HepG2 (cell line): Measurements from ENCODE around the gene CHN2. TPM values are rescaled to one million over a fixed set of nuclear protein-coding genes. Genes with fewer than 3 reads are reported as not detected.

ENCODE experiments used
- ATF3 ChIP-seq: sonication (generic); formaldehyde crosslinking; IDR thresholded peaks from 2 replicates; pipeline ENCODE4 v1.4.0; 2020; ENCODE audit warnings: missing genetic modification reagents
- DR1 ChIP-seq: sonication (generic); formaldehyde crosslinking; IDR thresholded peaks from 2 replicates; pipeline ENCODE4 v1.8.0; 2021; ENCODE audit warnings: mild to moderate bottlenecking, missing genetic modification reagents, inconsistent platforms
- ETV5 ChIP-seq: IDR thresholded peaks from 2 replicates; pipeline ENCODE4 v1.6.1; 2018; ENCODE audit warnings: missing biosample characterization, missing genetic modification reagents, inconsistent platforms, borderline replicate concordance
- FOXJ3 ChIP-seq: sonication (generic); formaldehyde crosslinking; IDR thresholded peaks from 2 replicates; pipeline ENCODE4 v1.4.0; 2020; ENCODE audit warnings: missing genetic modification reagents, mild to moderate bottlenecking, borderline replicate concordance
- HDAC2 ChIP-seq: sonication (generic); formaldehyde crosslinking; IDR thresholded peaks from 2 replicates; pipeline ENCODE4 v1.4.0; 2020; ENCODE audit warnings: missing genetic modification reagents
- MAFG ChIP-seq: sonication (generic); formaldehyde crosslinking; IDR thresholded peaks from 2 replicates; pipeline ENCODE4 v1.5.1; 2020; ENCODE audit warnings: mild to moderate bottlenecking, missing genetic modification reagents
- MED1 ChIP-seq: sonication (generic); formaldehyde crosslinking; IDR thresholded peaks from 2 replicates; pipeline ENCODE4 v1.4.0; 2020; ENCODE audit warnings: missing genetic modification reagents
- NFIB ChIP-seq: sonication (generic); formaldehyde crosslinking; IDR thresholded peaks from 2 replicates; pipeline ENCODE4 v1.9.0; 2021; ENCODE audit warnings: missing genetic modification reagents, mild to moderate bottlenecking, borderline replicate concordance
- NR2F2 ChIP-seq: IDR thresholded peaks from 2 replicates; pipeline ENCODE4 v1.6.1; 2012; ENCODE audit warnings: low read depth, inconsistent platforms, borderline replicate concordance
- TEAD3 ChIP-seq: optimal IDR thresholded peaks from 2 replicates; pipeline ENCODE3; 2016; ENCODE audit warnings: borderline replicate concordance
- ZBTB42 ChIP-seq: sonication (generic); formaldehyde crosslinking; IDR thresholded peaks from 2 replicates; pipeline ENCODE4 v1.5.0; 2020; ENCODE audit warnings: mild to moderate bottlenecking, missing genetic modification reagents
- ZEB1 ChIP-seq: IDR thresholded peaks from 2 replicates; pipeline ENCODE4 v1.6.1; 2012; ENCODE audit warnings: mild to moderate bottlenecking, low read depth, inconsistent platforms; ENCODE audit not compliant: insufficient replicate concordance
- ZKSCAN8 ChIP-seq: IDR thresholded peaks from 2 replicates; pipeline ENCODE4 v1.6.1; 2016; ENCODE audit warnings: borderline replicate concordance, missing genetic modification reagents, missing compliant biosample characterization
- ZNF629 ChIP-seq: sonication (generic); formaldehyde crosslinking; conservative IDR thresholded peaks from 2 replicates; pipeline ENCODE4 v1.5.0; 2020; ENCODE audit warnings: missing genetic modification reagents
- polyA plus RNA-seq, 8 experiments: library from polyadenylated mRNA; depleted of rRNA in 3 of 8; stranded (reverse) in 7 of 8; unstranded in 1 of 8; fragments of >200 nt; fragmentation: Illumina TruSeq in 4 of 8; extraction: Trizol in 4 of 8; gene quantifications; 2 replicates each; pipeline versions ENCODE4 v1.2.1 to v1.2.3, GENCODE V29; 2011 to 2016; ENCODE audit warnings: low read depth in 4 of 8, missing spikeins in 1 of 8, mixed read lengths in 1 of 8; ENCODE audit not compliant: insufficient read depth in 1 of 8
- total RNA-seq, 5 experiments: library from RNA; depleted of rRNA; stranded (reverse); fragments of >200 nt; fragmentation: Illumina TruSeq; extraction: Trizol; gene quantifications; 2 replicates each; pipeline ENCODE4 v1.2.3, GENCODE V29; 2016; ENCODE audit warnings: low read depth in 1 of 5
- TF ChIP-seq, protein P1 (sequence below): sonication (generic); formaldehyde crosslinking; IDR thresholded peaks from 2 replicates; pipeline ENCODE4 v1.5.0; 2020; ENCODE audit warnings: missing genetic modification reagents

CHN2 gene
- total and polyA plus RNA-seq, 2 of the 13 experiments (the other 11 are each of a cell fraction or from before 2014, with no cell fraction given): 23.5 to 30.5 TPM

- TF ChIP-seq, protein P1, sequence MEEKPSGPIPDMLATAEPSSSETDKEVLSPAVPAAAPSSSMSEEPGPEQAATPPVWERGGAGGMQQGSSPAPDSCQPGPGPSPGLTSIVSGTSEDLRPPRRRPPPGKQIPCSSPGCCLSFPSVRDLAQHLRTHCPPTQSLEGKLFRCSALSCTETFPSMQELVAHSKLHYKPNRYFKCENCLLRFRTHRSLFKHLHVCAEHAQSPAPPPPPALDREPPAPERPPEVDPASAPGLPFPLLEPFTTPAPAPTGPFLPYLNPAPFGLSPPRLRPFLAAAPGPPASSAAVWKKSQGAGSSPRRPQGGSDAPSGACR (CRISPR knock-in tag): no peak
- peak; percentile 94 for TF ChIP-seq ZKSCAN8 (CRISPR knock-in tag)
- TF ChIP-seq ZBTB42 (CRISPR knock-in tag): no peak
- TF ChIP-seq NR2F2: peak; percentile 59; the same call in 1 of the 2 replicates
- peak; percentile 97 for TF ChIP-seq ATF3 (CRISPR knock-in tag)
- TF ChIP-seq FOXJ3: peak; percentile 92
- 0 out of 2 replicates have a peak, but pooled peaks have one; percentile 52 for TF ChIP-seq ETV5 (CRISPR knock-in tag)
- no peak for TF ChIP-seq NFIB (CRISPR knock-in tag)
- no peak for TF ChIP-seq MAFG (CRISPR knock-in tag)
- TF ChIP-seq DR1 (CRISPR knock-in tag): no peak
- peak; percentile 88 for TF ChIP-seq HDAC2 (CRISPR knock-in tag)
- no peak for TF ChIP-seq TEAD3 (CRISPR knock-in tag)
- TF ChIP-seq MED1 (CRISPR knock-in tag): peak; percentile 62
- peak; percentile 94 for TF ChIP-seq ZNF629 (CRISPR knock-in tag)
- peak; percentile 47 for TF ChIP-seq ZEB1
These were observed 288.9 kb downstream of the CHN2 start (continued) for GRCh38 chr7:29483219-29484104.
